GM21529 (cell line): ENCODE data around the gene ATAD5.
A peak's percentile ranks its signal among the peaks of the same experiment; 100 is the strongest.
"Not testable (repeated sequence)": the region's sequence is repeated elsewhere in the genome, so short reads cannot be mapped to it uniquely, and the experiment has no call there.

Source experiments
- ATAC-seq: cut with Tn5 transposase; IDR thresholded peaks from one replicate; pipeline ENCODE4 v1.9.1; 2021; ENCODE audit not compliant: unreplicated experiment

ATAD5 gene

GRCh38 chr17:30831663-30832437, at the start of gene ATAD5:
Gene ATAD5, plus strand, starts transcription at chr17:30831966. Its CDS starts 382 bp downstream, at chr17:30832348.
- ATAC-seq = peak; percentile 65

GRCh38 chr17:30782206-30782605, 49.6 kb upstream of the ATAD5 start:
- ATAC-seq = no peak

GRCh38 chr17:30788918-30789317, 42.8 kb upstream of the ATAD5 start:
- no peak for ATAC-seq

- ATAC-seq = no peak
Observed at GRCh38 chr17:30790279-30790678, 41.5 kb upstream of the ATAD5 start.

GRCh38 chr17:30793282-30793977, 38.3 kb upstream of the ATAD5 start:
- ATAC-seq = no peak

- ATAC-seq = no peak
Observed at GRCh38 chr17:30794372-30794771, 37.4 kb upstream of the ATAD5 start.

GRCh38 chr17:30796016-30796415, 35.8 kb upstream of the ATAD5 start:
- no peak for ATAC-seq

- ATAC-seq = no peak
Observed at GRCh38 chr17:30801671-30802070, 30.1 kb upstream of the ATAD5 start.

- no peak for ATAC-seq
Observed at GRCh38 chr17:30805944-30806456, 25.8 kb upstream of the ATAD5 start.

GRCh38 chr17:30807896-30808295, 23.9 kb upstream of the ATAD5 start:
- ATAC-seq = no peak

GRCh38 chr17:30808785-30809286, 22.9 kb upstream of the ATAD5 start:
- ATAC-seq = no peak

- no peak for ATAC-seq
Observed at GRCh38 chr17:30809867-30810266, 21.9 kb upstream of the ATAD5 start.

- ATAC-seq = no peak
Observed at GRCh38 chr17:30812218-30813177, 19.3 kb upstream of the ATAD5 start.

- not testable (repeated sequence) for ATAC-seq
Observed at GRCh38 chr17:30814236-30814635, 17.5 kb upstream of the ATAD5 start.

- ATAC-seq = not testable (repeated sequence)
Observed at GRCh38 chr17:30814860-30815259, 16.9 kb upstream of the ATAD5 start.

- ATAC-seq = no peak
Observed at GRCh38 chr17:30816165-30816564, 15.6 kb upstream of the ATAD5 start.

GRCh38 chr17:30819971-30820705, 11.6 kb upstream of the ATAD5 start:
- ATAC-seq = no peak

GRCh38 chr17:30821871-30822723, 9.7 kb upstream of the ATAD5 start:
- ATAC-seq = no peak

GRCh38 chr17:30822919-30823318, 8.8 kb upstream of the ATAD5 start:
- ATAC-seq = not testable (repeated sequence)
